Activated CD8-positive, alpha-beta T cell treated with anti-CD3 and anti-CD28 coated beads for 36 hours (primary cell): ENCODE measurements around the gene BABAM1. TPM values are rescaled to one million over a fixed set of nuclear protein-coding genes. Genes with fewer than 3 reads are reported as not detected.
"Not testable (repeated sequence)": the region's sequence is repeated elsewhere in the genome, so short reads cannot be mapped to it uniquely, and the experiment has no call there.

Source experiments
- ATAC-seq: fragments of 200-7000 bp; cut with Tn5 transposase; one replicate; pipeline ENCODE4 v1.10.0; 2021; ENCODE audit warnings: mild to moderate bottlenecking, moderate library complexity
- CTCF ChIA-PET: fragments of 350-600 bp; sonication (Branson Sonifier 250); formaldehyde crosslinking; loops from one replicate; lab custom pipeline; 2021; ENCODE audit warnings: antibody characterized with exemption; lab: Charles Lee
- POLR2A ChIA-PET: fragments of 350-600 bp; sonication (Branson Sonifier 250); formaldehyde crosslinking; loops from one replicate; lab custom pipeline; 2021; ENCODE audit warnings: antibody characterized with exemption; lab: Charles Lee
- DNase-seq: peaks from one replicate; pipeline ENCODE4 v3.0.0-alpha.2; 2020
- H3K27ac Mint-ChIP-seq: one replicate; pipeline ENCODE4 v1.8.0; 2021; ENCODE audit warnings: mild to moderate bottlenecking, mixed read lengths
- H3K27me3 Mint-ChIP-seq: one replicate; pipeline ENCODE4 v1.8.0; 2021; ENCODE audit warnings: mixed read lengths
- H3K36me3 Mint-ChIP-seq: one replicate; pipeline ENCODE4 v1.8.0; 2021; ENCODE audit warnings: low read depth, mixed read lengths
- H3K4me1 Mint-ChIP-seq: one replicate; pipeline ENCODE4 v1.8.0; 2021; ENCODE audit warnings: low read depth, mixed read lengths
- H3K4me3 Mint-ChIP-seq: one replicate; pipeline ENCODE4 v1.8.0; 2021; ENCODE audit warnings: mild to moderate bottlenecking, moderate library complexity, mixed read lengths
- H3K9me3 Mint-ChIP-seq: one replicate; pipeline ENCODE4 v1.8.0; 2021; ENCODE audit warnings: mixed read lengths
- CTCF ChIP-seq: fragments of 200-600 bp; IDR thresholded peaks from one replicate; pipeline ENCODE4 v1.8.0; 2022; ENCODE audit warnings: antibody characterized with exemption, mild to moderate bottlenecking
- intact Hi-C: fragments of 100-400 bp; cut with micrococcal nuclease; formaldehyde crosslinking; loops from one replicate; pipeline ENCODE4 v1.10.0; 2022
- total RNA-seq, 2 experiments: library from RNA; stranded (reverse); gene quantifications; one replicate each; pipeline ENCODE4 v1.2.3, GENCODE V29; 2021

Gene BABAM1
- total RNA-seq, 2 experiments from 2014 or later = 105 to 106 TPM

GRCh38 chr19:17266026-17266425 lies 1.2 kb upstream of the BABAM1 start:
- intact Hi-C loops = no loop called here
- peaks cover 16% of the 10 kb centered on the region for H3K4me1 Mint-ChIP-seq
- H3K4me3 Mint-ChIP-seq = no peak overlapping the region
- no peak overlapping the region for H3K27ac Mint-ChIP-seq
- ATAC-seq (no peak), DNase-seq (no peak)
- no peaks in the 10 kb centered on the region for H3K9me3 Mint-ChIP-seq
- POLR2A ChIA-PET = interaction anchor here (0.8 to 5.7 kb wide), 5 partner anchors 16 to 139 kb away, joined by 3 to 36 read pairs (median 4); partner anchors contain the start of genes ANKLE1 and BST2
- H3K36me3 Mint-ChIP-seq = peaks cover 3% of the 10 kb centered on the region
- CTCF ChIA-PET = interaction anchor here (1.5 to 5.9 kb wide), 5 partner anchors 10 to 51 kb away, joined by 3 to 46 read pairs (median 4); partner anchors contain the start of genes ANKLE1 and USE1
- TF ChIP-seq CTCF = no peak
- no peaks in the 10 kb centered on the region for H3K27me3 Mint-ChIP-seq

- peaks cover 15% of the 10 kb centered on the region for H3K4me1 Mint-ChIP-seq
- no peak for TF ChIP-seq CTCF
- DNase-seq (no peak), ATAC-seq (peak; percentile 4)
- peaks cover 8% of the 10 kb centered on the region for H3K36me3 Mint-ChIP-seq
- H3K4me3 Mint-ChIP-seq = peak overlapping the region; percentile 95
- H3K9me3 Mint-ChIP-seq = no peaks in the 10 kb centered on the region
- H3K27ac Mint-ChIP-seq = peak overlapping the region; percentile 90
- intact Hi-C loops = no loop called here
- no peaks in the 10 kb centered on the region for H3K27me3 Mint-ChIP-seq
- POLR2A ChIA-PET = interaction anchor here (0.5 to 5.7 kb wide), 6 partner anchors 16 to 139 kb away, joined by 3 to 36 read pairs (median 4); partner anchors contain the start of genes ANKLE1 and BST2
- CTCF ChIA-PET = interaction anchor here (0.8 to 5.9 kb wide), 11 partner anchors 8 to 223 kb away, joined by 3 to 46 read pairs (median 4); partner anchors contain the start of genes ANKLE1, DDA1 and USE1
These were observed 661 bp upstream of the BABAM1 start for GRCh38 chr19:17266589-17266974.

GRCh38 chr19:17268754-17269153 lies 1.5 kb downstream of the BABAM1 start:
- ATAC-seq (no peak), DNase-seq (no peak)
- Mint-ChIP-seq H3K27me3 (no peaks in the 10 kb centered on the region), H3K4me3 (peak overlapping the region; percentile 95), H3K36me3 (peaks cover 12% of the 10 kb centered on the region), H3K27ac (peak overlapping the region; percentile 90), H3K4me1 (peaks cover 15% of the 10 kb centered on the region), H3K9me3 (no peaks in the 10 kb centered on the region)
- CTCF ChIA-PET = interaction anchor here (1.4 to 5.9 kb wide), 2 partner anchors 14 to 117 kb away, joined by 3 to 46 read pairs; partner anchors contain the start of gene ANKLE1
- no peak for TF ChIP-seq CTCF
- POLR2A ChIA-PET = interaction anchor here (0.7 to 5.7 kb wide), 3 partner anchors 8 to 945 kb away, joined by 3 to 36 read pairs (median 6); partner anchors contain the start of gene ANKLE1
- intact Hi-C loops = no loop called here

DNA sequence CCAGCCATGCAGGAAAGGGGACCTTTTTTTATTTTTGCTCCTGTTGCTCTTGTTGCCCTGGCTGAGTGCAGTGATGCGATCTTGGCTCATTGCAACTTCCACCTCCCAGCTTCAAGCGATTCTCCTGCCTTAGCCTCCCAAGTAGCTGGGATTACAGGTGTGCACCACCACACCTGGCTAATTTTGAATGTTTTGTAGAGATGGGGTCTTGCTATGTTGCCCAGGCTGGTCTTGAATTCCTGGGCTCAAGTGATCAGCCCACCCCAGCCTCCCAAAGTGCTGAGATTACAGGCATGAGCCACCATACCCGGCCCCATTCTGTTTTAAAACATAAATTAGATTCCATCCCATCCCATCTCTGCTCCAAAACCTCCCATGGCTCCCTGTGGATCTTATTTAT lies 7.6 kb downstream of the BABAM1 start:
- DNase-seq, H3K27ac Mint-ChIP-seq, CTCF ChIA-PET, H3K9me3 Mint-ChIP-seq, H3K4me1 Mint-ChIP-seq, H3K4me3 Mint-ChIP-seq, H3K27me3 Mint-ChIP-seq, ATAC-seq, intact Hi-C loops: not testable (repeated sequence)
- peaks cover 34% of the 10 kb centered on the region for H3K36me3 Mint-ChIP-seq
- POLR2A ChIA-PET = interaction anchor here (0.7 kb wide), 1 partner anchor 561 kb away, joined by 3 read pairs; no protein-coding TSS in a partner anchor

DNA sequence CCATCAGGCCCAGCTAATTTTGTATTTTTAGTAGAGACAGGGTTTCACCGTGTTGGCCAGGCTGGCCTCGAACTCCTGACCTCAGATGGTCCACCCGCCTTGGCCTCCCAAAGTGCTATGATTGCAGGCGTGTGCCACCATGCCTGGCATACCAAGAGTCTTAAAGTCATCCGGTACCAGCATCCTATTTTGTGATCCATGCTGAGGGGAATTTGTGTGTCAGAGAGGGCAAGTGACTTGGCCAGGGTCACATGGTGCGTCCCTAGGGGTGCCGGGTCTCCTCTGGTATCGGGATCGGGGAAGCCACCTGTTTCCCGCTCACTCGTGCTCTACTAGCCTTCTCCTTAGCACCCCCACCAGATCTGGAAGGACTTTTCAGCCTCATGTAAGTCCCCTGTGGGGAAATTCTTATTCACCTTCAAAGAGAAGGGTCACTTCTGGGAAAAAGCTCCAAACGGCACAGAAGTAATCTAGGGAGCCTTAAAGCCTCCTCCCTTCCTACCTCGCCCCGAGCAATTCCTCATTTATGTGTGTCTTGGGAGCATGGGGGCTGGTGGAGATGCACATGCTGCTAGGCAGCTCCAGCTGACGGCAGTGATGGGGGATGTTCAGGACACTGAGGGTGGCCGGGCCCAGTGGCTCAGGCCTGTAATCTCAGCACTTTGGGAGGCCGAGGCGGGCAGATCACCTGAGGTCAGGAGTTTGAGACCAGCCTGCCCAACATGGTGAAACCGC lies 8.4 kb downstream of the BABAM1 start:
- Mint-ChIP-seq H3K27me3 (no peaks in the 10 kb centered on the region), H3K4me3 (no peak overlapping the region), H3K4me1 (no peaks in the 10 kb centered on the region), H3K36me3 (peaks cover 32% of the 10 kb centered on the region), H3K9me3 (no peaks in the 10 kb centered on the region), H3K27ac (no peak overlapping the region)
- ChIA-PET POLR2A (interaction anchor here (0.7 kb wide), 1 partner anchor 562 kb away, joined by 3 read pairs; no protein-coding TSS in a partner anchor), CTCF (interaction anchor here (0.5 kb wide), 1 partner anchor 212 kb away, joined by 3 read pairs; no protein-coding TSS in a partner anchor)
- intact Hi-C loops = no loop called here
- DNase-seq = no peak
- no peak for TF ChIP-seq CTCF
- ATAC-seq = no peak
